Activated naive CD8-positive, alpha-beta T cell treated with anti-CD3 and anti-CD28 coated beads, Interleukin-2, amount 50 U/mL, for 16 hours (primary cell): ENCODE measurements around the gene C16orf89.

Source experiments
- DNase-seq: peaks from one replicate; pipeline ENCODE4 v3.0.0-alpha.2; 2020; ENCODE audit warnings: low read depth, low spot score

Gene C16orf89

GRCh38 chr16:5005916-5006315 lies 59.8 kb downstream of the C16orf89 start:
- DNase-seq, result no peak

- no peak for DNase-seq
Measured at GRCh38 chr16:5004311-5004710, 61.4 kb downstream of the C16orf89 start.

- DNase-seq, result no peak
Measured at GRCh38 chr16:5003828-5004227, 61.9 kb downstream of the C16orf89 start.

- DNase-seq, result no peak
Measured at GRCh38 chr16:5003211-5003610, 62.5 kb downstream of the C16orf89 start.

GRCh38 chr16:5002699-5003143 lies 63.0 kb downstream of the C16orf89 start:
- no peak for DNase-seq

GRCh38 chr16:5001986-5002385 lies 63.8 kb downstream of the C16orf89 start:
- DNase-seq, result no peak

- DNase-seq, result no peak
Measured at GRCh38 chr16:5001571-5001970, 64.2 kb downstream of the C16orf89 start.

GRCh38 chr16:5000573-5001001 lies 65.2 kb downstream of the C16orf89 start:
- no peak for DNase-seq

- DNase-seq, result no peak
Measured at GRCh38 chr16:4994719-4995434, 70.9 kb downstream of the C16orf89 start.
